B cell (primary cell): Measurements from ENCODE around the gene EYA3. TPM values are rescaled to one million over a fixed set of nuclear protein-coding genes. Genes with fewer than 3 reads are reported as not detected.

ENCODE experiments used
- ATAC-seq: fragments of 200-7000 bp; cut with Tn5 transposase; one replicate; pipeline ENCODE4 v1.10.0; 2021; ENCODE audit warnings: low read depth, mild to moderate bottlenecking, moderate number of reproducible peaks, moderate library complexity
- CTCF ChIA-PET: fragments of 350-600 bp; sonication (Branson Sonifier 250); formaldehyde crosslinking; loops from one replicate; lab custom pipeline; 2021; ENCODE audit warnings: antibody characterized with exemption, inconsistent platforms; lab: Charles Lee
- POLR2A ChIA-PET: fragments of 350-600 bp; sonication (Branson Sonifier 250); formaldehyde crosslinking; loops from one replicate; lab custom pipeline; 2021; ENCODE audit warnings: antibody characterized with exemption; lab: Charles Lee
- DNase-seq: peaks from one replicate; pipeline ENCODE4 v3.0.0; 2013
- H2AFZ ChIP-seq: 2 replicates; pipeline ENCODE4 v1.6.1; 2012; ENCODE audit warnings: mild to moderate bottlenecking, low read depth, low read length; ENCODE audit not compliant: insufficient read depth, poor library complexity, severe bottlenecking
- H3K27ac ChIP-seq, 2 donors: 1 replicate in 1 of 2; 2 replicates in 1 of 2; pipeline ENCODE4 v1.5.1; 2012 to 2013; ENCODE audit warnings: low read length in 2 of 2, mild to moderate bottlenecking in 2 of 2, moderate library complexity in 1 of 2
- H3K27me3 ChIP-seq, 4 experiments: fragments of 200-600 bp in 1 of 4; sonication (generic) in 1 of 4; replicated peaks in 1 of 4; 1 replicate in 2 of 4; 2 replicates in 2 of 4; pipeline versions ENCODE4 v1.6.1 to v1.7.0; 2013 to 2016; ENCODE audit warnings: low read length in 3 of 4, mild to moderate bottlenecking in 2 of 4, mixed read lengths in 1 of 4, moderate library complexity in 1 of 4; ENCODE audit not compliant: insufficient read depth in 4 of 4, control insufficient read depth in 3 of 4; ENCODE audit errors: control extremely low read depth in 1 of 4
- H3K36me3 ChIP-seq, 2 experiments: replicated peaks in 1 of 2; 1 replicate in 1 of 2; 2 replicates in 1 of 2; pipeline versions ENCODE4 v1.6.1 to v1.7.1; 2013; ENCODE audit warnings: low read length in 1 of 2; ENCODE audit not compliant: insufficient read depth in 2 of 2, control insufficient read depth in 1 of 2; ENCODE audit errors: control extremely low read depth in 1 of 2, extremely low read depth in 1 of 2
- H3K4me1 ChIP-seq, 2 donors: fragments of 200-600 bp in 1 of 2; sonication (generic) in 1 of 2; 1 replicate in 1 of 2; 2 replicates in 1 of 2; pipeline versions ENCODE4 v1.5.1 to v1.6.1; 2013 to 2017; ENCODE audit warnings: low read length in 2 of 2; ENCODE audit not compliant: control insufficient read depth in 2 of 2, insufficient read depth in 2 of 2
- H3K4me2 ChIP-seq: replicated peaks from 2 replicates; pipeline ENCODE3; 2012; ENCODE audit warnings: mild to moderate bottlenecking, low read depth, low read length; ENCODE audit not compliant: poor library complexity, severe bottlenecking
- H3K4me3 ChIP-seq, 5 experiments: fragments of 200-600 bp in 1 of 5; sonication (generic) in 1 of 5; 1 replicate in 3 of 5; 2 replicates in 2 of 5; pipeline versions ENCODE4 v1.5.1 to v1.7.0; 2011 to 2016; ENCODE audit warnings: low read length in 4 of 5, mild to moderate bottlenecking in 4 of 5, low read depth in 2 of 5, control low read depth in 1 of 5, moderate library complexity in 1 of 5; ENCODE audit not compliant: insufficient read depth in 1 of 5; ENCODE audit errors: control extremely low read depth in 1 of 5, extremely low read depth in 1 of 5
- H3K79me2 ChIP-seq: fragments of 200-600 bp; sonication (generic); one replicate; pipeline ENCODE4 v1.6.0; 2016; ENCODE audit warnings: low read length; ENCODE audit not compliant: control insufficient read depth, insufficient read depth
- H3K9ac ChIP-seq: fragments of 200-600 bp; sonication (generic); 2 replicates; pipeline ENCODE4 v1.6.1; 2017; ENCODE audit warnings: mild to moderate bottlenecking, low read length, moderate library complexity
- H3K9me3 ChIP-seq, 3 donors: one replicate each; pipeline versions ENCODE4 v1.6.1 to v1.7.1; 2013; ENCODE audit warnings: low read length in 2 of 3; ENCODE audit not compliant: control insufficient read depth in 2 of 3, insufficient read depth in 1 of 3; ENCODE audit errors: control extremely low read depth in 1 of 3
- H4K20me1 ChIP-seq: 2 replicates; pipeline ENCODE4 v1.6.0; 2012; ENCODE audit warnings: mild to moderate bottlenecking, low read length; ENCODE audit not compliant: insufficient read depth, control insufficient read depth, poor library complexity, severe bottlenecking
- H3K27ac Mint-ChIP-seq: one replicate; pipeline ENCODE4 v1.8.0; 2021; ENCODE audit warnings: mixed read lengths
- H3K27me3 Mint-ChIP-seq: one replicate; pipeline ENCODE4 v1.8.0; 2021; ENCODE audit warnings: mixed read lengths
- H3K4me1 Mint-ChIP-seq: one replicate; pipeline ENCODE4 v1.8.0; 2021; ENCODE audit warnings: mixed read lengths
- H3K4me3 Mint-ChIP-seq: one replicate; pipeline ENCODE4 v1.8.0; 2021; ENCODE audit warnings: mixed read lengths
- H3K9me3 Mint-ChIP-seq: one replicate; pipeline ENCODE4 v1.8.0; 2022; ENCODE audit warnings: mixed read lengths; ENCODE audit not compliant: insufficient read depth
- EZH2 ChIP-seq: IDR thresholded peaks from 2 replicates; pipeline ENCODE4 v1.6.1; 2012; ENCODE audit warnings: borderline replicate concordance, low read depth, mild to moderate bottlenecking, moderate library complexity, low read length; ENCODE audit not compliant: insufficient read depth, poor library complexity, severe bottlenecking
- WGBS: methylation state at CpG from one replicate; pipeline ENCODE4 v1.1.5; 2013; ENCODE audit warnings: missing lambda C conversion rate; ENCODE audit not compliant: insufficient coverage; 5-methylcytosine and 5-hydroxymethylcytosine counted together
- intact Hi-C: fragments of 100-400 bp; cut with micrococcal nuclease; formaldehyde crosslinking; loops from one replicate; pipeline ENCODE4 v1.10.0; 2022
- polyA plus RNA-seq: library from polyadenylated mRNA; depleted of rRNA; stranded (reverse); fragments of >200 nt; gene quantifications from 2 replicates; pipeline ENCODE4 v1.2.3, GENCODE V29; 2012
- total RNA-seq, 2 donors: library from RNA; stranded (reverse); fragments of 120-200 nt in 1 of 2; gene quantifications; 1 replicate in 1 of 2; 2 replicates in 1 of 2; pipeline versions ENCODE4 v1.2.3 to v1.2.4, GENCODE V29; 2013 to 2022
- TF ChIP-seq, protein P1 (sequence below): fragments of 200-600 bp; IDR thresholded peaks from one replicate; pipeline ENCODE4 v1.8.0; 2022; ENCODE audit warnings: antibody characterized with exemption, mild to moderate bottlenecking

EYA3 gene
- total and polyA plus RNA-seq, 2 donors (not counting 1 experiment from before 2014, with no cell fraction given), result 14.1 to 31.3 TPM

DNA sequence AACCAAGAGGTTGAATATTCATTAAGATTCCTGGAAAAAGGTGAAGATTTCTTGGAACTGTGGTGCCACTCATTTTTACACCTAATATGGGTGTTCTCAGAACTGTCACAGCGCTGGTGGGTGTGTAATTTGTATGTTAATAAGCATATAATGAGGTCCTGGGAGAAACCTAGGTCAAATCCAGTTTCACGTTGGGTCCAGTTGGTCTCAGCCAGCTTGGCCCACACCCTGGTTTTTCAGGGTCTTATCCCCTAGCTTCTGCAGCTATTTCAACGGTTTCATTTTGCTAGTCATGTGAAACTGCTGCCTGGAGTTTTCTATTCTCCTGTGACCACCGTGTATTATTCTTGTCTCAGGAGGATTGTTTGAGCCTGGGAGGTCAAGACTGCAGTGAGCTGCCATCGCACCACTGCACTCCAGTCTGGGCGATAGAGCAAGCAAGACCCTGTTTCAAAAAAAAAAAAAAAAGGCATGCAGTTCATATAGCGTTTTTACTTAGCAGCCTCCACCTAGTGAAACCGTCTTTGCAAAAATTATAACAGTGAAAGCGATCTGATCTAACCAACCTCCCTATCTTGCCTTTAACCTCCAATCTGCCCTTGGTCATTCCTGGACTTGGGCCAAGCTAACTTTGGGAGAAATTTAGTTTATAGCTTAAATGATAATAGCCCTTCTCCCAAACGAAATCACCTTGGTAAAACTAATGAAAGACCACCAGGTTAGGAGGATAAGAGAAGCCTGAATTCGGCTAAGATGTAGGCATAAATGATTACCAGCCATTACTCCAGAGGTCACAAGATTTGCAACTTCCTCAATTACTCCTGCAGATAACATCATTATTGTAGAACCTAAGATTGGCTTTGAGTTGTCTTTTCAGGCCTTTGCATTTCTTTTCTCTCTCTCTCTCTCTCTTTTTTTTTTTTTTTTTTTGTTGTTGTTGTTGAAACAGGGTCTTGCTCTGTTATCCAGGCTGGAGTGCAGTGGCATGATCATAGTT lies 44.1 kb upstream of the EYA3 start:
- H3K27me3 ChIP-seq, result no peaks in the 10 kb centered on the region
- H3K36me3 ChIP-seq, result no peaks in the 10 kb centered on the region
- H3K27me3 Mint-ChIP-seq, result no peaks in the 10 kb centered on the region
- peak overlapping the region; percentile 78 for H3K27ac Mint-ChIP-seq
- peaks cover 0 to 6% (median 0%) of the 10 kb centered on the region in 3 donors for H3K9me3 ChIP-seq
- ChIA-PET POLR2A (interaction anchor here (0.7 kb wide), 1 partner anchor 152 kb away, joined by 12 read pairs; no protein-coding TSS in a partner anchor), CTCF (no interaction called here)
- no peaks in the 10 kb centered on the region for H3K79me2 ChIP-seq
- ATAC-seq (no peak), DNase-seq (peak; percentile 34)
- H3K27ac ChIP-seq, result no peak overlapping the region
- H4K20me1 ChIP-seq, result no peaks in the 10 kb centered on the region
- H2AFZ ChIP-seq, result no peak overlapping the region
- H3K4me1 ChIP-seq, result peaks cover 43 to 56% of the 10 kb centered on the region in 2 donors
- TF ChIP-seq, protein P1, sequence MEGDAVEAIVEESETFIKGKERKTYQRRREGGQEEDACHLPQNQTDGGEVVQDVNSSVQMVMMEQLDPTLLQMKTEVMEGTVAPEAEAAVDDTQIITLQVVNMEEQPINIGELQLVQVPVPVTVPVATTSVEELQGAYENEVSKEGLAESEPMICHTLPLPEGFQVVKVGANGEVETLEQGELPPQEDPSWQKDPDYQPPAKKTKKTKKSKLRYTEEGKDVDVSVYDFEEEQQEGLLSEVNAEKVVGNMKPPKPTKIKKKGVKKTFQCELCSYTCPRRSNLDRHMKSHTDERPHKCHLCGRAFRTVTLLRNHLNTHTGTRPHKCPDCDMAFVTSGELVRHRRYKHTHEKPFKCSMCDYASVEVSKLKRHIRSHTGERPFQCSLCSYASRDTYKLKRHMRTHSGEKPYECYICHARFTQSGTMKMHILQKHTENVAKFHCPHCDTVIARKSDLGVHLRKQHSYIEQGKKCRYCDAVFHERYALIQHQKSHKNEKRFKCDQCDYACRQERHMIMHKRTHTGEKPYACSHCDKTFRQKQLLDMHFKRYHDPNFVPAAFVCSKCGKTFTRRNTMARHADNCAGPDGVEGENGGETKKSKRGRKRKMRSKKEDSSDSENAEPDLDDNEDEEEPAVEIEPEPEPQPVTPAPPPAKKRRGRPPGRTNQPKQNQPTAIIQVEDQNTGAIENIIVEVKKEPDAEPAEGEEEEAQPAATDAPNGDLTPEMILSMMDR, result no peak
- TF ChIP-seq EZH2, result no peak
- 4% methylated on average over 5 of the region's 11 CpGs for WGBS
- H3K4me3 Mint-ChIP-seq, result peak overlapping the region; percentile 46
- H3K4me1 Mint-ChIP-seq, result peaks cover 61% of the 10 kb centered on the region
- no peaks in the 10 kb centered on the region for H3K9me3 Mint-ChIP-seq
- H3K4me3 ChIP-seq, result no peak overlapping the region
- intact Hi-C loops, result no loop called here
- H3K4me2 ChIP-seq, result peak overlapping the region; percentile 22
- no peak overlapping the region for H3K9ac ChIP-seq

DNA sequence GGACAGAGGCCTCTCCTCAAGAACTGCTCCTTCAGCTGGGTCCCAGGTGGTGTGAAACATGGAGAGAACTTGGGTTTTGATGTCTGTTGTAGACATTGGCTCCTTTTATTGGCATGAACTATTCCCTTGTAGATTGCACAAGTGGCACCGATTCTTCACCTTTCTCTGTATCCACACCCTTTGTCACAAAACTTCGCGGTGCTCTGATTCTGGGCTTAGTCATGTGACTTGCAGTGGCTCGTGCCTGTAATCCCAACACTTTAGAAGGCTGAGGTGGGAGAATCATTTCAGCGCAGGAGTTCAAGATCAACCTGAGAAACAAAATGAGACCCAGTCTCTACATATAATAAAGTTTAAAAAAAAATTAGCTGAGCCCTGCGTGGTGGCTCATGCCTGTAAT lies 42.5 kb upstream of the EYA3 start:
- Mint-ChIP-seq H3K4me1 (peaks cover 67% of the 10 kb centered on the region), H3K9me3 (no peaks in the 10 kb centered on the region), H3K4me3 (no peak overlapping the region), H3K27ac (peak overlapping the region; percentile 37), H3K27me3 (no peaks in the 10 kb centered on the region)
- no peak overlapping the region for H3K9ac ChIP-seq
- H3K4me2 ChIP-seq, result no peak overlapping the region
- no peaks in the 10 kb centered on the region for H3K27me3 ChIP-seq
- H2AFZ ChIP-seq, result no peak overlapping the region
- no peak overlapping the region for H3K4me3 ChIP-seq
- H3K9me3 ChIP-seq, result peaks cover 0 to 6% (median 0%) of the 10 kb centered on the region in 3 donors
- CTCF ChIA-PET, result interaction anchor here (0.7 to 1.1 kb wide), 2 partner anchors 15 to 39 kb away, joined by 4 to 5 read pairs; no protein-coding TSS in a partner anchor
- 100% methylated on average over 2 of the region's 6 CpGs for WGBS
- no peaks in the 10 kb centered on the region for H3K79me2 ChIP-seq
- no peaks in the 10 kb centered on the region for H3K36me3 ChIP-seq
- H3K4me1 ChIP-seq, result peaks cover 53 to 64% of the 10 kb centered on the region in 2 donors
- H3K27ac ChIP-seq, result no peak overlapping the region
- TF ChIP-seq, protein P1, result no peak
- TF ChIP-seq EZH2, result no peak
- ATAC-seq (no peak), DNase-seq (no peak)
- POLR2A ChIA-PET, result no interaction called here
- no peaks in the 10 kb centered on the region for H4K20me1 ChIP-seq
- intact Hi-C loops, result no loop called here
